ENCODE measurements around the gene SRMS. TPM values are rescaled to one million over a fixed set of nuclear protein-coding genes. Genes with fewer than 3 reads are reported as not detected.
"Not testable (repeated sequence)": the region's sequence is repeated elsewhere in the genome, so short reads cannot be mapped to it uniquely, and the experiment has no call there.

SRMS gene
- polyA plus RNA-seq, 1 donor, result not detected

DNA sequence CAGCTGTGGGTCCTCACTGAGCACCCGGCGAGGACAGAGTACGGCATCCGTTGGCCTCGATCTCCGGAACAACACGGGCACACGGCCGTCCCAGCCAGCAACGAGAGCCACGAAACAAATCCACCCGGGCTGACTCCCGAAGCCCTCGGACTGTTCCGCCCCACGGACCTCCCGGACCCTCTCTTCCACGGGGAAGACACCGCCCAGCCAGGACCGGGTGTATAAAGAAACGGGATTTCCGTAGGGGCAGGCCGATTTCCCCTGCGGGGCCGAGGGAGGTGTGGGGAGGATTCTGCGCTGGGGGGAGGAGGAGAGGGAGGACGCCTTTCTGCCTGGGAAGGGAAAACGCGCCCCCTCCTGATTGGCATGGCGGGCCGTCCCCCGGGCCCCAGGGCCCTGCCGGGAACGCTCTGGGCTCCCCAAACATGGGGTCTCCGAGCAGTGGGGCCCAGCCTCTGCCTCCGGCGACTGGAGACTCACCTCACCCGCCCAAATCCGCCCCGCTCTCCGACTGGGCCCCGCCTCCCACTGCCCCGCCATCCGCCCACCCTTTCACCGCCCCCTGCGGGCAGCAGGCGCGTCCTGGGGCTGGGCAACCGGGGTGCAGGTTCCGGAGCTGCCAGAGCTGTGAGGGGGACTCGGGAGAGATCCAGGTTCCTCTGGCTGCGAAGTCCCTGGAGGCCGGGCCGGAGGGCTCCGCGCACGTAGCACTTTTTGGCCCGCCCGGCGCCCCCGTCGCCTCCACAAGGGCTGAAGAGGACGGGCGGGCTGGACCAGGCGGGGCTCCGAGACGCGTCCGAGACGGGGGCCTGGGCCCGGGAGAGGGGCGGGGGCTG is 27.7 kb downstream of the SRMS start:
- no peak for DNase-seq

GRCh38 chr20:63518946-63519667 is 28.4 kb downstream of the SRMS start:
- no peak for DNase-seq

DNA sequence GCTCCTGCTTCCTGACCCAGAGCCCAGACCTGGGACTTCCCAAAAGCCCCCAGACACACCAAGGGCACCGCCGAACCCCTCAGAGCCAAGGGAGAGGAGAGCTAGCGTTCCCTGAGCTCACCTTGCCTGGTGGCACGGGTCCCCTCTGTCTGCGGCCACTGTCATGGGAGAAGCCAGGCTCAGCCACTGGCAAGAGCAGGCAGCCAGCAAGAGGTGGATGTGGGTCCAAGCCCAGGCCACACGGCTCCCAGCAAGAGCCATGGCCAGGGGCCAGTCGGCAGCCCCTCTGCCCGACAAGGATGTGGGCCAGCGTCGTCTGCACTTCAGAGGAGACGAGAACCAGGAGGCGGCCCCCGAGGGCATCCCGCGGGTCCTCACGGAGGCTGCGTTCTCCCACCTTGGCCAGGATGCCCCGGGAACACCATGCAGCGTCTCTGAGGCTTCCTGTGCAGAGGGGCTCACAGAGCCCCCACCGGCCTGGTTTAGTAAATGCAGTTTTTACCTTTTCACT is 29.1 kb downstream of the SRMS start:
- no peak for DNase-seq

DNA sequence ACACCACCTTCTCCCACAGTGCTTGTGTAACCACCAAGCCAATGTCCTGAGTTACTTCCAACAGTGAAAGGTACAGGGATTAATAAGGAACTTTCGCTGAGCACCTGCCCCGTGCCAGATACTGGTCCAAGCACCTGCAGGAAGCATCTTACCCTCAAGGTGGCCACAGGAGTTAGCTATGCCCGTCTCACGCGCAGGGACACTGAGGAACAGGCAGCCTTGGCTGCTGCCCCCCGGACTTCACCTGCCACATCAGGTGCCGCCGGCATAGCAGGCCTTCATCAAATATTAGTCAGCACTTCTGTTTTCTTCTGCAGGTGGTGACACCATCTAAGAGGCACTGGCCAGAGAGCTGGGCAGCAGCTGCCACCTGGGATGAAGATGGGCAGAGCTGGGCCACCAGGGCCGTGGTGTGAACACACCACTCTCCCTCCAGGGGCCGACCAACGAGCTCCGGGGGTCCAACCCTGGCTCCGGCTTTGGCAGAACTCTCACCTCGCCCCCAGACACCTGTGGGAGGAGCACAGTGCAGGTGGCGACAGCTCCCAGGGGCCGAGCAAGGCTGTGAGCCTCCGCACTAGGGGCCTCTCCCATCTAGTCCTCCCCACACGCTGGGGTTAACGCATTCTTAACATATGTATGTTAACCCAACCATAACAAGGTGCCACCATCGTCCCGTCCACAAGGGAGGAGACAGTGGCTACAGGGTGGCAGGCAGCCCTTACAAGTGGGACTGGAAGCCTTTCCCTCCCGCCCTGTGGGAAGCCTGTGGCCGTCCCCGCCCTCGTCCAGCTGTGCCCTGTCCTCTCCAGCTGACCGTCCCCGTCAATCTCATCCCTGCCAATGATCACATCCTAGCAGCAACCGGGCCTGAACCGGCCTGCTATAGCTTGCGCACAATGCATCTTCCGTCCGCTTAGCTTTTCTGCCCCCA is 29.9 kb downstream of the SRMS start:
- DNase-seq, result no peak

DNA sequence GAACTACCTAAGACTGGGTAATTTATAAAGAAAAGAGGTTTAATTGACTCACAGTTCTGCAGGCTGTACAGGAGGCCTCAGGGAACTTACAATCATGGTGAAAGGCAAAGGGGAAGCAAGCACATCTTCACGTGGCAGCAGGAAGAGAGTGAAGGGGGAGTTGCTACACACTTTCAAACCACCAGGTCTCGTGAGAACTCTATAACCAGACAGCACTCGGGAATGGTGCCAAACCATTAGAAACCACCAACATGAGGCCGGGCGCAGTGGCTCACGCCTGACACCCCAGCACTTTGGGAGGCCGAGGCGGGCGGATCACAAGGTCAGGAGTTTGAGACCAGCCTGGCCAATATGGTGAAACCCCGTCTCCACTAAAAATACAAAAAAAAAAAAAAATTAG is 33.0 kb downstream of the SRMS start:
- DNase-seq, result not testable (repeated sequence)

DNA sequence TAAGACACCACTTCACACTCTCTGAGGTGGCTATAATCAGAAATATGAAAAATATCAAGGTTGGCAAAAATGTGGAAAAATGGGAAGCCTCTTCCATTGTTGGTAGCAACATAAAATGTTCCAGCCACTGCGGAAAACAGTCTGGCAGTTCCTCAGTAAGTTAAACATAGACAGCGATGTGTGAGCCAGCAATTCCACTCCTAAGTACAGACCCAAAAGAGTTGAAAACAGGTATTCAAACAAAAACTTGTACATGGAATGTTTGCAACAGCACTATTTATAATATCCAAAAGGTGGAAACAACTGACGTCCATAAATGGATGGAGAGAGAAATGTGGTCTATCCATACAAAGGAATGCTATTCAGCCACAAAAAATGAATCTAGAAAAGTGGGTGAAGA is 34.3 kb downstream of the SRMS start:
- no peak for DNase-seq

DNA sequence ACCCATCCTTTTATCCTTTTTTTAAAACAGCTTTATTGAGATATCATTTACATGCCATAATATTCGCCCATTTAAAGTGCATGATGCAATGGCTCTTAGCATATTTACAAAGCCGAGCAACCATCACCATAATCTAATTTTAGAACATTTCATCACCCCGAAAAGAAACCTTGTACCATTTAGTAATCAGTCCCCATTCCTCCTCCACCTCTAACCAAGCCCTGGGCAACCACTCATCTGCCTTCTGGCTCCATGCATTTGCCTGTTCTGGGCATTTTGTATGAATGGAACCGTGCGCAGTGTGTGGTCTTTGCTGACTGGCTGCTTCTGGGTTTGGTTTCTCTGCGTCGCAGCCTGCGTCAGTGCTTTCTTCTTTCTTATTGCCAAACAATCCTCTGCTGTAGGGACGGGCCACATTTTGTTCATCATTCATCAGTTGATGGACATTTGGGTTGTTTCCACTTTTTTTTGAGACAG is 38.4 kb downstream of the SRMS start:
- DNase-seq, result no peak

DNA sequence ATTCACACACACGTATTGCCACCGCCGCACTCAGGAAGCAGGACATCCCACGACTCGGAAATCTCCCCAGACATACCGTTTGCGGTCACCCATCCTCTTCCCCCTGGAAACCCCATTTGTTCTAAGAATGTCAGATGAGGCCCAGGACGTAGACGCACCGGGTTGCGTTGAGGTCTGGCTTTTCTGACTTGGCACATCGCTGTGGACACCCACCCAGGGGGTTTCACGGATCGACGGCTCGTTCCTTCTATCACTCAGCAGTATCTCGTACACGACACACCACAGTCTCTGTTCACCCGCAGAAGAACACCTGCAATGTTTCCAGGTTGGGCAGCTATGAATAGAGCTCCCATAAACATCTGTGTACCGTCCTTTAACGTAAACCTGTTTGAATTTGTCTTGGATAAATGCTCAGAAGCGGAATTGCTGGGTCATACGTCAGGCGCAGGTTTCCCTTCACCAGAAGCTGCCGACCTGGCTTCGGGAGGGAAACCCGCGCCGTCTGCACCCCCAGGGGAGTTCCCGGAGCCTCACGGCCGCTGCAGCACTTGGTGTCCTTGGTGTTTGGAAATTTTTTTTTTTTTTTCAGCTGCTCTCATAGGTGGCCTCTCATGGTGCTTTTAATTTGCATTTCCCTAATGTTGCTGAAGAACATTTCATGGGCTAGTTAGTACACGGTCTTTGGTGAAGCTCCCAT is 39.3 kb downstream of the SRMS start:
- no peak for DNase-seq

DNA sequence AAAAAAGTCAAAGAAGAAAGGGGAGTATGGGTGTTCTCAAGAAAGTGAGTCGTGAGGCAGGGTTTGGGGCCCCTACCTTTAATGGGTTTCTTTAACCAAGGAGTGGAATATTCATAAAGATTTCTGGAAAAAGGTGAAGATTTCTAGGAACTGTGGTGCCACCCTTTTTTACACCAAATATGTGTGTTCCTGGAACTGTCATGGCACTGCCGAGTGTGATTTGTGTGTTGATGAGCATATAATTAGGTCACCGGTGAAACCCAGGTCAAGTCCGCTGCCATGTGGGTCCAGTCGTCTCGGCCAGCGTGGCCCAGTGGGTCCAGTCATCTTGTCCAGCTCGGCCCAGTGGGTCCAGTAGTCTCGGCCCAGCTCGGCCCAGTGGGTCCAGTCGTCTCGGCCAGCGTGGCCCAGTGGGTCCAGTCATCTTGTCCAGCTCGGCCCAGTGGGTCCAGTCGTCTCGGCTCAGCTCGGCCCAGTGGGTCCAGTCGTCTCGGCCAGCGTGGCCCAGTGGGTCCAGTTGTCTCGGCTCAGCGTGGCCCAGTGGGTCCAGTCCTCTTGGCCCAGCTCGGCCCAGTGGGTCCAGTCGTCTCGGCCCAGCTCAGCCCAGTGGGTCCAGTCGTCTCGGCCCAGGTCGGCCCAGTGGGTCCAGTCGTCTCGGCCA is 40.3 kb downstream of the SRMS start:
- no peak for DNase-seq

- no peak for DNase-seq
Observed at GRCh38 chr20:63505723-63506122, 41.8 kb downstream of the SRMS start.

DNA sequence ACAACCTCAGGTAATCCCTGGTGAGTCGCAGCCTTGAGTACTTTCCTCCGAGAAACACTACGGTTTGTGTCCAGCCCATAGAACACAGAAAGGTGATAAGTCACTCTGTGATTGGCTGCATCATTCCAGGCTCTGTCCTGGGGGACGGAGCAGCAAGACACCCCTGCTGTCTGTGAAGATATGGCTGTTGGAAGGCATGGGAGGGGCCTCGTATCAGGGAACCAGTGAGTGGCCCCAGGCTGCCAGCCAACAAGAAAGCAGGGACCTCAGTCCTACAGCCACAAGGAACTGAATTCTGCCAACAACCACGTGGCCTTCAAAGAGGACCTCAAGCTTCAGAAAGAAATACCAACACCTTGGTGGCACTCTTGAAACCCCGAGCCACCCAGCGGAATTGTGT is 42.3 kb downstream of the SRMS start:
- no peak for DNase-seq

- DNase-seq, result no peak
Observed at GRCh38 chr20:63504642-63505041, 42.9 kb downstream of the SRMS start.

DNA sequence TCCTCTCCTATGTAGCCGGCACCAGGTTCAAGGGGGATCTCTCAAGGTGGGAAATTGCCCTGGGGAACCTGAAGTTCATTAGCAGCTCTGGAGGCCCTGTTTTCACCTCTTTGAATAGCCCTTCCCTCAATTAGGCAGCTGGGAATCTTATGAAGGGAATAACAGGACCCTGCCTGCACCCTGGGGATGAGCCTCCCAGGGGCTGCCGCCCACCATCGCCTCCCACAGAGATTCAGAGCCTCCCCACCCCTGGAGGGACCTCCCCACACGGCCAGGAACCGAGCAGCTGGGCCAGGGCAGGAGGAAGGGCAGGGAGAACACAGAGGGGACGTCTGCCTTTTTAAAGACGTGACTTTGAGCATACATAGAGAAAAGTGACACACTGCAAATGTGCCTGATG is 44.0 kb downstream of the SRMS start:
- DNase-seq, result no peak

DNA sequence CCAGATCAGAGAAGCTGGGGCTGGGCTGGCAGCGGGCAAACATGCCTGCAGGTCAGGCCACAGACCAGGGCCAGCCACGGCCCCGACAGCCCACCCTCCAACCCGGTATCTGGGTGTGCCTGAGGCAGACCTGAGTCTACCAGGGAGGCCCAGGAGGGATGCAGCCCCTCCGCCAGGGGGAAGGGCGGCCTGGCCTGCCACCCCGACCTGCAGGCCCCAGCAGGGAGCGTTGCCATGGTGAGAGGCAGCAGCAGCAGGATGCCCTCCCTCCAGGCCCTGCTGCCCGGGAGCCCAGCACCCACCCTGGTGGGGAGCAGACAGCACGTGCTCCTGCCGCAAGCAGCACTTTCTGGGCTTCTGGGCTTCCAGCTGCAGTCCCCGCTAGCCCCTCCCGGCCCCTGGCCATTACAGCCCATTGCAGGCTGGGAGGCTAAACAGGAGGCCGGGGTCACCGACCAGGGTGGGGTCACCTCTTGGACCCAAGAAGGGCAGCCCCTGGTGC is 44.8 kb downstream of the SRMS start:
- no peak for DNase-seq

GRCh38 chr20:63501818-63502670 is 45.5 kb downstream of the SRMS start:
- no peak for DNase-seq

GRCh38 chr20:63500902-63501817 is 46.4 kb downstream of the SRMS start:
- no peak for DNase-seq

GRCh38 chr20:63500151-63500901 is 47.2 kb downstream of the SRMS start:
- no peak for DNase-seq

DNA sequence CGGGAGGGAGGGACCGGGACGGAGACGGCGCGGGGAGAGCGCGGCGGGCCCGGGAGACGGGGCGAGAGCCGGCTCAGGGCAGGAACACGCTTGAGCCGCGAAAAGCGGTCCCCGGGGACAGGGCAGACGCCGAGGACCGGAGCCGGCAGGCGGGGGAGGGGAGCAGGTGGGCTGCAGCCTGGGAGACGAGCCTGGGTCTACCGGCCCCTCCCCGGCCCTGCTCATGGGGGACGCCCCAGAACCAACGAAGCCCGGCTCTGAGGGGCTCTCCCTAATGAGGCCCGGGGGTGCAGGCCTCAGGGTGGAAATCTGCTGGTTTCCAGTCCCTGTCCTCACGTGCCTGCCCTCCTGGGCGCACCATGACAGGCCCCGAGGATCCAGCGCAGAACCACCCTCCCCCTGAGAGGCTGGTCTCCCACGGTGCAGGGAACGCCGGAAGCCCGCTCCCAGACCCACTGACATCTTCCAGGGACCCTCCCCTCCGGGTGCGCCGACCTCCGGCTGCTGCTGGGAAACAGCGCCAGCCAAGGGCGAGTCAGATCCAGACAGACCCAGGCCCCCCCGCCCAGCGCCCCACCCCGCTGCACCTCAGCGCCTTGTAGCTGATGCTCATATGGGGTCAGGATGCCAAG is 48.1 kb downstream of the SRMS start:
- no peak for DNase-seq

All from hindlimb muscle (tissue), 1 donor.